Astrocyte (in vitro differentiated cells and primary cell): Measurements from ENCODE around the gene GIGYF2. TPM values are rescaled to one million over a fixed set of nuclear protein-coding genes. Genes with fewer than 3 reads are reported as not detected.

Source experiments
- DNase-seq: peaks from one replicate; pipeline ENCODE4 v3.0.0-alpha.2; 2010; ENCODE audit warnings: low read depth
- FAIRE-seq: peaks from 2 replicates; lab custom pipeline; 2011; peaks lifted over from hg19 to GRCh38; lab: Jason Lieb, UNC
- H2AFZ ChIP-seq: 2 replicates; pipeline ENCODE4 v1.6.0; 2012; ENCODE audit warnings: low read depth, low read length, inconsistent platforms
- H3K27ac ChIP-seq: 2 replicates; pipeline ENCODE4 v1.5.1; 2011; ENCODE audit warnings: low read depth, low read length, inconsistent platforms
- H3K27me3 ChIP-seq: 2 replicates; pipeline ENCODE4 v1.6.0; 2011; ENCODE audit warnings: low read length, inconsistent platforms; ENCODE audit not compliant: insufficient read depth
- H3K36me3 ChIP-seq: 2 replicates; pipeline ENCODE4 v1.5.1; 2011; ENCODE audit warnings: low read length, inconsistent platforms; ENCODE audit not compliant: insufficient read depth
- H3K4me1 ChIP-seq: 2 replicates; pipeline ENCODE4 v1.5.1; 2011; ENCODE audit warnings: low read length, inconsistent platforms; ENCODE audit not compliant: insufficient read depth
- H3K4me2 ChIP-seq: 2 replicates; pipeline ENCODE4 v1.6.0; 2012; ENCODE audit warnings: low read length, inconsistent platforms
- H3K4me3 ChIP-seq: 2 replicates; pipeline ENCODE4 v1.5.1; 2011; ENCODE audit warnings: low read depth, mild to moderate bottlenecking, low read length, inconsistent platforms; ENCODE audit not compliant: insufficient read depth
- H3K79me2 ChIP-seq: 2 replicates; pipeline ENCODE4 v1.6.0; 2012; ENCODE audit warnings: mild to moderate bottlenecking, low read length, inconsistent platforms; ENCODE audit not compliant: insufficient read depth
- H3K9ac ChIP-seq: 2 replicates; pipeline ENCODE4 v1.6.0; 2012; ENCODE audit warnings: mild to moderate bottlenecking, low read length, inconsistent platforms
- H3K9me3 ChIP-seq: 2 replicates; pipeline ENCODE4 v1.5.1; 2012; ENCODE audit warnings: low read depth, mild to moderate bottlenecking, low read length, inconsistent platforms; ENCODE audit not compliant: insufficient read depth
- H4K20me1 ChIP-seq: 2 replicates; pipeline ENCODE4 v1.6.0; 2012; ENCODE audit warnings: low read length, inconsistent platforms; ENCODE audit not compliant: insufficient read depth
- H3K27ac Mint-ChIP-seq: one replicate; pipeline ENCODE4 v1.8.0; 2021; ENCODE audit warnings: mild to moderate bottlenecking, mixed read lengths; ENCODE audit not compliant: unreplicated experiment
- H3K27me3 Mint-ChIP-seq: one replicate; pipeline ENCODE4 v1.8.0; 2021; ENCODE audit warnings: low read depth, mixed read lengths; ENCODE audit not compliant: unreplicated experiment
- H3K36me3 Mint-ChIP-seq: one replicate; pipeline ENCODE4 v1.8.0; 2021; ENCODE audit warnings: low read depth, mixed read lengths; ENCODE audit not compliant: unreplicated experiment
- H3K4me1 Mint-ChIP-seq: one replicate; pipeline ENCODE4 v1.8.0; 2021; ENCODE audit warnings: low read depth, mixed read lengths; ENCODE audit not compliant: unreplicated experiment
- H3K4me3 Mint-ChIP-seq: one replicate; pipeline ENCODE4 v1.8.0; 2021; ENCODE audit warnings: mild to moderate bottlenecking, moderate library complexity, mixed read lengths; ENCODE audit not compliant: unreplicated experiment
- H3K9me3 Mint-ChIP-seq: one replicate; pipeline ENCODE4 v1.8.0; 2021; ENCODE audit warnings: mild to moderate bottlenecking, mixed read lengths; ENCODE audit not compliant: unreplicated experiment
- CTCF ChIP-seq: IDR thresholded peaks from 2 replicates; pipeline ENCODE4 v1.5.1; 2011; ENCODE audit warnings: low read depth, mild to moderate bottlenecking, inconsistent platforms, low read length, moderate library complexity; ENCODE audit not compliant: insufficient read depth
- EZH2 ChIP-seq: IDR thresholded peaks from 2 replicates; pipeline ENCODE4 v1.6.1; 2012; ENCODE audit warnings: mild to moderate bottlenecking, low read length, inconsistent platforms; ENCODE audit not compliant: insufficient read depth
- total RNA-seq: library from RNA; stranded (reverse); gene quantifications from 2 replicates; pipeline ENCODE4 v1.2.1, GENCODE V29; 2021

Gene GIGYF2
- total RNA-seq, 1 donor from 2014 or later = 47.1 TPM

GRCh38 chr2:232658217-232658785 lies 38.8 kb upstream of the GIGYF2 start:
- H3K27me3 ChIP-seq = no peaks in the 10 kb centered on the region
- no peak overlapping the region for H3K4me3 Mint-ChIP-seq
- peaks cover 3% of the 10 kb centered on the region for H3K27me3 Mint-ChIP-seq
- no peaks in the 10 kb centered on the region for H3K9me3 ChIP-seq
- FAIRE-seq (no peak), DNase-seq (no peak)
- H3K4me2 ChIP-seq = no peak overlapping the region
- TF ChIP-seq EZH2 = no peak
- no peak for TF ChIP-seq CTCF
- H3K4me1 ChIP-seq = no peaks in the 10 kb centered on the region
- no peaks in the 10 kb centered on the region for H4K20me1 ChIP-seq
- H3K9ac ChIP-seq = no peak overlapping the region
- H3K79me2 ChIP-seq = no peaks in the 10 kb centered on the region
- no peak overlapping the region for H3K4me3 ChIP-seq
- peaks cover 5% of the 10 kb centered on the region for H3K4me1 Mint-ChIP-seq
- H3K27ac ChIP-seq = no peak overlapping the region
- H2AFZ ChIP-seq = no peak overlapping the region
- no peaks in the 10 kb centered on the region for H3K36me3 Mint-ChIP-seq
- no peaks in the 10 kb centered on the region for H3K36me3 ChIP-seq
- no peak overlapping the region for H3K27ac Mint-ChIP-seq
- no peaks in the 10 kb centered on the region for H3K9me3 Mint-ChIP-seq

- Mint-ChIP-seq H3K36me3 (no peaks in the 10 kb centered on the region), H3K27ac (no peak overlapping the region), H3K4me1 (peaks cover 5% of the 10 kb centered on the region), H3K4me3 (no peak overlapping the region), H3K27me3 (peaks cover 3% of the 10 kb centered on the region), H3K9me3 (no peaks in the 10 kb centered on the region)
- Histone ChIP-seq H3K4me1 (no peaks in the 10 kb centered on the region), H3K79me2 (no peaks in the 10 kb centered on the region), H3K9ac (no peak overlapping the region), H4K20me1 (no peaks in the 10 kb centered on the region), H3K27me3 (no peaks in the 10 kb centered on the region), H2AFZ (no peak overlapping the region), H3K27ac (no peak overlapping the region), H3K36me3 (no peaks in the 10 kb centered on the region), H3K4me3 (no peak overlapping the region), H3K9me3 (no peaks in the 10 kb centered on the region), H3K4me2 (no peak overlapping the region)
- TF ChIP-seq CTCF (no peak), EZH2 (no peak)
- DNase-seq (peak; percentile 13), FAIRE-seq (no peak)
These were observed 37.8 kb upstream of the GIGYF2 start for GRCh38 chr2:232659359-232659758.

GRCh38 chr2:232662486-232663260 lies 34.5 kb upstream of the GIGYF2 start:
- Histone ChIP-seq H3K36me3 (no peaks in the 10 kb centered on the region), H3K4me3 (no peak overlapping the region), H3K27ac (no peak overlapping the region), H3K79me2 (no peaks in the 10 kb centered on the region), H3K4me1 (no peaks in the 10 kb centered on the region), H3K9ac (no peak overlapping the region), H3K9me3 (no peaks in the 10 kb centered on the region), H4K20me1 (no peaks in the 10 kb centered on the region), H3K4me2 (no peak overlapping the region), H2AFZ (no peak overlapping the region), H3K27me3 (no peaks in the 10 kb centered on the region)
- Mint-ChIP-seq H3K4me1 (peaks cover 5% of the 10 kb centered on the region), H3K4me3 (no peak overlapping the region), H3K27ac (no peak overlapping the region), H3K9me3 (no peaks in the 10 kb centered on the region), H3K36me3 (no peaks in the 10 kb centered on the region), H3K27me3 (no peaks in the 10 kb centered on the region)
- FAIRE-seq = no peak
- no peak for DNase-seq
- TF ChIP-seq CTCF = no peak
- TF ChIP-seq EZH2 = no peak
